ENCODE data around the gene FGG.

Gene FGG

DNA sequence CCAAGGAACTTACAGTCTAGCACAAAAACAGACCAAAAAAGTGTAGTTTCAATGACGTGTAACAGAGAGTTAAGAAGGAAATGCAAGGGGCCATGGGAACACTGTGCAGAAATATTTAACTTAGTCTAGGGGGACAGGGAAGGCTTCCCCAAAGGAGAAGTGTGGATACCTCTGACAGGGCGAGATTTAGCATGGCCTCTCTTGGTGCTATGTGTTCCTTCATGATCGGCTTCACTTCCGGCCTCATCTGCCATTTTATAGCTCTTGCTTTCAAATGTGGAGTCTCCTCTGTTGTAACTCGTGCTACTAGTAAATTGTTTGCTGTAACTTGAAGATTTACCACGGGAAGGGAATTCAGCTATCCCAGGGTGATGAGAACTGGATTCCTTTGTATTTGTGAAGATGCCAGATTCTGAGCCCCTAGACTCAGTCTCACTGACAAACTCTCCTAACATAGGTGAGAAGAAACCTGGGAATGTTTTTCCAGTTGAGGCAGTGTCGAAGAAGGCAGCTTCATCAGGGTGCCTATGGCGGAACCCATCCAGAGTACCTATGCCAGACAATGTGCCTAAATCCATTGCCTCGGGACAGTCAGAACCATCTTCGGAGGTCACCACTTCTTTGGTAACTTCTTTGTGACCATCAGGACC lies 27.0 kb downstream of the FGG start:
- DNase-seq = no peak

DNA sequence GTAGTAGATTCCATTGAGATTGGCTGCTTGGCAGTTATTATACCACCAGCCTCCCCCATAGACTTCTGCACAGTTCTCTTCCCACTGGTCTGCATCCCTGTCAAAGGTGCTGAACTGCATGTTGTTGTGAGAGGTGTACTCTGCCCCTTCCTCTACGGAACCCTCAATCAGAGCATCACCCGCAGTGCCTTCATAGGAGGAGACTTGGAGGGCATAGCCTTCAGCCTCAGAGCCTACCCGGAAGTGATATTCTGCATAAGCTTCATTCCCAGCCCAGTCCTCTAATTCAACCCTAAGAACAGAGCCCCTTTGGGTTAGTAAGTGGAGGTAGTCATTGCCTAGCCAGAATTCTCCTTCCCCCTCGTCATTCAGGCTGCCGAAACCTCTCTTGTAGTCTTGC lies 28.2 kb downstream of the FGG start:
- no peak for DNase-seq

DNA sequence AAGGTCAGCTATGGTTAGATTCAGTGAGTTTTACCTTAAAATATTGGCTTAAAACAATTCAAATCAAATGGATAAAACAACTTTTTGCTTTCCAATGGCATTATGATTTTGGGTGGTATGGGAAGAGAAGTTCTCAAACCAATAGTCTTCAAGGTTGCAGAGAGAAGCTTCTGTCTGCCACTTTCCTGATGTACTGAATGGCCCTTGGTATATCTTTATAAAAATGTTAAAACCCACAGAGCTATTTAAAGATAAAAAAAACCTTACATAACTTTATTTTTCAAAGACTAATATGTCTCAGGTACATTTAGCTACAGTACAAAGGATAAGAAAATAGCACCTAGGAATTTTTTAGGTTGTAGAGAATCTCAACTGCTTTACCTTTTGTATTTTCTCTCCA lies 28.8 kb downstream of the FGG start:
- DNase-seq = no peak

DNA sequence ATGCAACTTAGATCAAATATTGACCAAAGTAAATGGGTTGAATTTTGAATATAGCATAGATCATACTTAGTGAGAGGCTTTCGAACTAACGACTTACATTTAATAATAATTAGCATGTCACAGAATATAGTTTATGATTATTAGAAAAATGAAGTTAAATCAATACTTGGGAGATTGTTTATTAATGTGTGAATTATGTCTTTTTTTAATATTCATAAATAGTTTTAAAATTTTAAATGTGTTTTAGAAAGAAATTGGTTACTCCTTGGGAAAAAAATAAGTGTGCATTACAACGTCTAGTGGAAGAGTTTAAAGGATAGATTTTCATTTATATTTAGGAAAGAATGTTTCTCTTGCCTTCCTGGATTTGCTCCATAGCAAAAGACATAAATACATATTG lies 29.2 kb downstream of the FGG start:
- DNase-seq = no peak

DNA sequence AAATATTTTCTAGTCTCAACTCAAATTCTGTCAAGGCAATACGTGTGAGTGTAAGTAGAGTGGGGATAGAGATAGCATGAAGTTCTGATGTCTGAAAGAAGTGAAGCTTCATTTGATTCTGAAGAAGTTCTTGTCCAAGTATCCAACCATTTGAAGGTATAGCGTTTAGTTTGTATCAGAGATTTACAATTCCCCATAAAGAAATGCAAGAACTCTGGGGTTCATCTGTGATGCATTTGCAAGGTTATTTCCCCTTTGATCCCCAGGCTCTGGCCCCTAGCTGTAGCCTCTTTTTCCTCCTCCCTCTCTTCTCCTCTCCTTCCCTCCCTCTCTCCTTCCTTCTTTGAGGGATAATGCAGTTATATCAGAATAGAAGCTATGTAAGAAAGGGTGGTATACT lies 29.7 kb downstream of the FGG start:
- no peak for DNase-seq

DNA sequence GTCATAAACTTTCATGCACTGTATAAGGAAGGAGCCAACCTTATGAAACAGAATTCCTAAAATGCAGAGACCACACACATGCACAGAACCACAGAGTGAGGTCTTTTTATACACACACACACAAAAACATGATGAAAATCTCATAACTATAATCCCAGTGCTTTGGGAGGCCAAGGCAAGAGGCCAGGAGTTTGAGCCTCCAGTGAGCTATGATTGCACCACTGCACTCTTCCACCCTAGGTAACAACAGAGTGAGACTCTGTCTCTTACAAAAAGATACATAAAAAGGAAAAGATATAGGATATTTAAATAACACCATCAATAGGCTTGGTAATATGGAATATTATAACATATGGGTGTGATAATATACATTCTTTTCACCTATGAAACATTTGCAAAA lies 32.5 kb downstream of the FGG start:
- DNase-seq = no peak

DNA sequence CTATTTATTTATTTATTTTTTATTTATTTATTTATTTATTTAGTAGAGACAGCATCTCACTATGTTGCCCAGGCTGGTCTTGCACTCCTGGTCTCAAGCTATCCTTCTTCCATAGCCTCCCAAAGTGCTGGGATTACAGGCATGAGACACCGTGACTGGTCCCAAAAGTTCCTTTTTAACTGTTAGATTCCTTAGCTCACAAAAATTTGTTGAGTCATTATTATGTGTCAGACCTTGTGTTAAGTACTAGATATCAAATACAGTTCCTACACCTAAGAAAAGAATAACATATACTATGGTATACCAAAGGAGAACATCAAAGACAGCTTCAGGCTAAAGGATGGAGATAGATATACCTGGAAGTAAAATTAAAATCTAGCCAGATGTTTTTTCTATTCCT lies 33.5 kb downstream of the FGG start:
- DNase-seq = no peak

DNA sequence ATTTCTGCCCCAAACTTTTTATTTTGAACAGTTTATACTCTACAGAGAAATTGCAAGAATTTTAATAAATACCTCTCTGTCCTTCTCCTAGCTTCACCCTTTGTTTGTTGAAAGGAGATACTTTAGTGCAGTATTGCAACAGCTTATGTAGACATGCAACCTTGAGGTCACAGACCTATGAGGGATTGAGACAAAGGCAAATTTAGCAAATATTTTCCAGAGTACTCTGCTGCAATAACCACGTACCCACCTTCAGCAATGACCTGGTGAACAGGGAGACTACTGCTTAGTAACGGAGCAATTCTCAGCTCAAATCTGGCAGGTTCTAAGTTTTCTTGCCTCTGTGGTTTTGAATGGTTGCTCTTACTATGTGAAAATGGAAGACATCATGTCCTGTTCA lies 35.1 kb downstream of the FGG start:
- DNase-seq = no peak

DNA sequence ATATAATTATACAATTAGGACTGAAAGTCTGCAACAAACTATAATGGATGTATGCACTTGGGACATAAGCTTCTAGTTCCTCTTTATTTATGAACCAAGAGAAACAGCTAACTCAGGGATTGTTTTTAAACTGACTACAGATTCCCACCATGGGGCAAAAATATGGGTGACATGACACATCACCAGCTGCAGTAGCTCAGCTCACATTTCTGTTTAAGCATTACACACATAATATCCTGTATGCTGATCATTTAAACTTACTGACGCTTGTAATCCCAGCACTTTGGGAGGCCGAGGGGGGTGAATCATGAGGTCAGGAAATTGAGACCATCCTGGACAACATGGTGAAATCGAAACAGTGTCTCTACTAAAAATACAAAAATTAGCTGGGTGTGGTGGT lies 38.1 kb downstream of the FGG start:
- DNase-seq = no peak

DNA sequence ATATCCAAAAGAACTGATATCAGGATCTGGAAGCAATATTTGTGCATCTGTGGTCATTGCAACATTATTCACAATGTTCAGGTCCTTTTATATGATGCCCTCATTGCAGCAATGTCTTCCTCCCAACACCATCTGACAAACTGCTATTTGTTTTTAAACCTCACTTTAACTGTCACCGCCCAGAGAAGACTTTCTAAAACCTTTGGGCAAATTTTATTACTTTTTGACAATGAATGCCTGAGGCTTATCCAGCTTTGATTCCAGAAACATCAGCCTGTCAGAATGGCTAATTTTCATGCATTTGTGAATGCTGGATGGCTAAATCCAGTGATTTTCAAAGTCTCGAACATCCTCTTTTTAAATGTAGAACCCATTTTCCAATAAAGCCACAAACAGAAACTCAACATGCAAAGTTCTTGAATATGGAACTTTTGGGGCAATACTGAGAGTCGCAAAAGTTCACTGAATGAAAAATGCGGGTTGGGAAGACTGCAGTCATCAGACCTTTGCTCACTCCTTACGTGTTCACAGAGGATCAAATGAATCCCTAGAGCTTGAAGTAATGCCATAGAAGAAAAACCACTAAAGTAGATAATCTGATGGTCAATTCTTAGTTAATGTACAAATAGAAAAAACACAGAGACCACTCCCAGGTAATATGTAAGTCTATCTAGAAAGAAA lies 39.1 kb downstream of the FGG start:
- DNase-seq = no peak

DNA sequence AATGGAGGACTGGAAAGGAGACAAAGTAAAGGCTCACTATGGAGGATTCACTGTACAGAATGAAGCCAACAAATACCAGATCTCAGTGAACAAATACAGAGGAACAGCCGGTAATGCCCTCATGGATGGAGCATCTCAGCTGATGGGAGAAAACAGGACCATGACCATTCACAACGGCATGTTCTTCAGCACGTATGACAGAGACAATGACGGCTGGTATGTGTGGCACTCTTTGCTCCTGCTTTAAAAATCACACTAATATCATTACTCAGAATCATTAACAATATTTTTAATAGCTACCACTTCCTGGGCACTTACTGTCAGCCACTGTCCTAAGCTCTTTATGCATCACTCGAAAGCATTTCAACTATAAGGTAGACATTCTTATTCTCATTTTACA lies 42.9 kb downstream of the FGG start:
- DNase-seq = no peak

DNA sequence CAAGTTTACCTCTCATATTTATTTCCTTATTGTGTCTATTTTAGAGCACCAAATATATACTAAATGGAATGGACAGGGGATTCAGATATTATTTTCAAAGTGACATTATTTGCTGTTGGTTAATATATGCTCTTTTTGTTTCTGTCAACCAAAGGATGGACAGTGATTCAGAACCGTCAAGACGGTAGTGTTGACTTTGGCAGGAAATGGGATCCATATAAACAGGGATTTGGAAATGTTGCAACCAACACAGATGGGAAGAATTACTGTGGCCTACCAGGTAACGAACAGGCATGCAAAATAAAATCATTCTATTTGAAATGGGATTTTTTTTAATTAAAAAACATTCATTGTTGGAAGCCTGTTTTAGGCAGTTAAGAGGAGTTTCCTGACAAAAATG lies 43.4 kb downstream of the FGG start:
- no peak for DNase-seq

DNA sequence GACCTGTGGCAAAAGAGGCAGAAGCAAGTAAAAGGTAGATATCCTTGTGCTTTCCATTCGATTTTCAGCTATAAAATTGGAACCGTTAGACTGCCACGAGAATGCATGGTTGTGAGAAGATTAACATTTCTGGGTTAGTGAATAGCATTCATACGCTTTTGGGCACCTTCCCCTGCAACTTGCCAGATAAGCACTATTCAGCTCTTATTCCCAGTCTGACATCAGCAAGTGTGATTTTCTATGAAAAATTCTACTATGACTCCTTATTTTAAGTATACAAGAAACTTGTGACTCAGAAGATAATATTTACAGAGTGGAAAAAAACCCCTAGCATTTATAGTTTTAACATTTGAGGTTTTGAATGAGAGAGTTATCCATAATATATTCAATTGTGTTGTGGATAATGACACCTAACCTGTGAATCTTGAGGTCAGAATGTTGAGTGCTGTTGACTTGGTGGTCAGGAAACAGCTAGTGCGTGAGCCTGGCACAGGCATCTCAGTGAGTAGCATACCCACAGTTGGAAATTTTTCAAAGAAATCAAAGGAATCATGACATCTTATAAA lies 45.7 kb downstream of the FGG start:
- no peak for DNase-seq

DNA sequence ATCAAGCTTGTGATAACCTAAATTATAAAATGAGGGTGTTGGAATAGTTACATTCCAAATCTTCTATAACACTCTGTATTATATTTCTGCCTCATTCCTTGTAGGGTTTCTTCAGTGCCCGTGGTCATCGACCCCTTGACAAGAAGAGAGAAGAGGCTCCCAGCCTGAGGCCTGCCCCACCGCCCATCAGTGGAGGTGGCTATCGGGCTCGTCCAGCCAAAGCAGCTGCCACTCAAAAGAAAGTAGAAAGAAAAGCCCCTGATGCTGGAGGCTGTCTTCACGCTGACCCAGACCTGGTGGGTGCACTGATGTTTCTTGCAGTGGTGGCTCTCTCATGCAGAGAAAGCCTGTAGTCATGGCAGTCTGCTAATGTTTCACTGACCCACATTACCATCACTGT lies 46.8 kb downstream of the FGG start:
- DNase-seq = no peak

DNA sequence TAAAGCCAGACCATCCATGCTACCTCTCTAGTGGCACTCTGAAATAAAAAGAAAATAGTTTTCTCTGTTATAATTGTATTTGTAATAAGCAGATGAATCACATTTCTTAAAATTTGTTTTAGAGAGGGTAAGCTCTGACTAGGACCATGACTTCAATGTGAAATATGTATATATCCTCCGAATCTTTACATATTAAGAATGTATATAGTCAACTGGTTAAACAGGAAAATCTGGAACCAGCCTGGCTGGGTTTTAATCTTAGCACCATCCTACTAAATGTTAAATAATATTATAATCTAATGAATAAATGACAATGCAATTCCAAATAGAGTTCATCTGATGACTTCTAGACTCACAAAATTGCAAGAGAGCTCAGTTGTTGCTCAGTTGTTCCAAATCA lies 48.1 kb downstream of the FGG start:
- no peak for DNase-seq

DNA sequence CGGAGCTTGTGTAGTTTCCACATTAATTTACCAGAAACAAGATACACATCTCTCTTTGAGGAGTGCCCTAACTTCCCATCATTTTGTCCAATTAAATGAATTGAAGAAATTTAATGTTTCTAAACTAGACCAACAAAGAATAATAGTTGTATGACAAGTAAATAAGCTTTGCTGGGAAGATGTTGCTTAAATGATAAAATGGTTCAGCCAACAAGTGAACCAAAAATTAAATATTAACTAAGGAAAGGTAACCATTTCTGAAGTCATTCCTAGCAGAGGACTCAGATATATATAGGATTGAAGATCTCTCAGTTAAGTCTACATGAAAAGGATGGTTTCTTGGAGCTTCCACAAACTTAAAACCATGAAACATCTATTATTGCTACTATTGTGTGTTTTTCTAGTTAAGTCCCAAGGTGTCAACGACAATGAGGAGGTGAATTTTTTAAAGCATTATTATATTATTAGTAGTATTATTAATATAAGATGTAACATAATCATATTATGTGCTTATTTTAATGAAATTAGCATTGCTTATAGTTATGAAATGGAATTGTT lies 49.7 kb downstream of the FGG start, which contains the start of gene FGB:
Gene FGB, plus strand, starts transcription at position 315 of the 558 bp plus-strand sequence. Its CDS starts 8 bp downstream, at position 323.
- no peak for DNase-seq

DNA sequence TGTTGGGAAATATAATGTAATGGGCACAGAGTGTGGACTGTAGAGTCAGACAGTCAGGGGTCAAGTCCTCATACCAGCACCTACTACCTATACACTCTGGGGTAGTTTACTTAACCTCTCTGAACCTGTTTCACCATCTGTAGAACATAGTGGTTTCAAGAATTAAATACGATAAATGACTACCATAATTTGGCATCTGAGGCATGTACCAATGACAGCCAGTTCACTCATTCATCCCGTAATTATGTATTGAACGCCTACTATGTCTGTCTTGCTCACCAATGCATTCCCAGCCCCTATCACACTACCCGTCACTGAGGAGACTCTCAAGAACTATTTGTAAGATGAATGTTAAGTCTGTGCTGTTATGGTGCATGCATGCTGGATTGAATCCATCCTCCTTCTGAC lies 51.6 kb downstream of the FGG start:
- no peak for DNase-seq

DNA sequence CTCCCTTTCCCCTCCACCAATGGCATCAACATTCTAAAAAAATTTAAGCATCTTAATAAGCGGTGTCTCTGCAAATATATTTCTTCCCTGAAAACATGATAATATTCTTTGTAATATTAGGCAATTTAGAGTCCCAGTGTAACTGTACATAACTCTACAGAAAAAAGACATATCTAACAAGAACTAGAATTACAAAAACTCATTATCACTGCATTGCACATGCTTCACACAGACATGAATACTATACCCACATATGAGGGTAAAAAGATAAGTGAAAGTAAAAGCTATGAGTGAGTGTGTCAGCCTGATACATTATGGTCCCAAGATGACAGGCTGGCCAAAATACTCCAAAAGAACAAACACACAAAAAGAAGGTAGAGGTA lies 52.0 kb downstream of the FGG start:
- no peak for DNase-seq

DNA sequence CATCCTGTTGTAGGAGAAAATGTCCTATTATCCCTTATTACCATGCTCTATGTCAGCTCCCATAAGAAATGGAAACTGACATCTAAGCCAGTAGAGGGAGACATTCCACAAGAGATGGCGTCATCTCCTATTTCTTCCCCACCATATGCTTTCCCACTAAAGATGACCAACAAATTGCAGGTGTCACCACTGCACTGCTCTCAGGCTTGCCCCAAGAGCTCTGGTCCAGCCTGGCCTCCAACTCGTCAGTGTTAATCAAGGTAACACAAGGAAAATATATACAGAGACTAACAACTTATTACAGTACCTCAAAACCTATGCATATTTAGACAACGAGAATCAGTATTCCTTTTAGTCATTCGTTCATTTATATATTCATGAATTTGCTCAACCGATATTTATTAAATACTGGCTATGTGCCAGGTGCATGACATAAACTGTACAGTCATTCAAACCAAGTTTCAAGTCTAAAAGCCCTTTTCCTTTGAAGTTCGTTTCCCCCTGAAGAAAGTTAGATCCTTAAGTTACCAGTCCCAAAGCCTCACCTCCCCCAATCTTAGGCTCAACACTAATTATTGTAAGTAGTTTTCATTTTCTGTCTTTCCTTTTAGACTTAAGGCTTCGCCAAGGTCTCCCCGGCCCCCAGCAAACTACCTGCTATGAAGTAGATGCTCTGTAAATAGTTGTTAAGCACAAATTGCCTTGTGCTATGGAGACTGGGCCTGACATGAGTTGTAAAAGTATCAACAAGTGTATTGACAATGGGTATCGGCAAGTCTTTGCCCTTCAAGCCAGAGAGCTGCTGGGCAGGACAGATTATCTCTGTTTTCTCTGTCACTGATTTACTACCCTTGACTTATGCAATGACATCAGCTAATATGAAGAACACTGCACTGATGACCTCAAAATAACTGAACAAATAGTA lies 52.7 kb downstream of the FGG start:
- DNase-seq = no peak

DNA sequence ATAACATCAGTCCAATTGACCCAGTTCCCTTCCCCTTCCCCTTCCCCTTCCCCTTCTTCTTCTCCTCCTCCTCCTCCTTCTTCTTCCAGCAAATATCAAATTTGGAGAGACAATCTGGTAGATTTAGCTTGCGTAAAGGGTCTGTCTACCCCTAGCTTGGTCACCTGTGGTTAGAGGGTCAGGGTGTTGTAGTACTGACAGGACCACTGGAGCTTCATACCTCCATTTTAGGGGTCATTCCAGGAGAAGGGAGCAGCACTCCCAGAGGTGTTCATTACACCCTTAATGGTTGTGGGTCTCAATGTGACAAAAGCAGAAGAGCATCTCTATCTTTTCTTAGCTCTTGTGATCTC lies 53.3 kb downstream of the FGG start:
- DNase-seq = no peak
